ENCODE data around the gene UNC5C. TPM values are rescaled to one million over a fixed set of nuclear protein-coding genes. Genes with fewer than 3 reads are reported as not detected.

The UNC5C gene
- total and polyA plus RNA-seq, 2 of the 4 experiments (the other 2 are of a cell fraction): under 0.01 TPM

- Histone ChIP-seq H3K4ac (ENCODE audit: low read depth, low read length) (no peak overlapping the region), H4K91ac (ENCODE audit: insufficient read depth, low read depth, low read length) (no peak overlapping the region), H3K27ac (ENCODE audit: insufficient read depth, low read length) (no peak overlapping the region), H3K23ac (ENCODE audit: low read depth, low read length) (no peak overlapping the region), H3K4me2 (ENCODE audit: low read depth, low read length) (no peak overlapping the region), H3K79me1 (ENCODE audit: low read depth in 1 of 2, low read length in 2 of 2) (no peaks in the 10 kb centered on the region), H4K20me1 (ENCODE audit: insufficient read depth, low read length) (no peaks in the 10 kb centered on the region), H2AK9ac (replicated peaks; ENCODE audit: low read depth, low read length, poor library complexity) (no peak overlapping the region), H2BK15ac (ENCODE audit: low read depth, low read length) (no peak overlapping the region), H2AK5ac (ENCODE audit: low read depth, low read length) (no peak overlapping the region), H4K8ac (ENCODE audit: low read depth in 2 of 2, low read length in 2 of 2) (no peak overlapping the region), H3K4me1 (ENCODE audit: control insufficient read depth, insufficient read depth, low read length) (no peaks in the 10 kb centered on the region), H3K36me3 (ENCODE audit: control insufficient read depth, insufficient read depth, low read length) (no peaks in the 10 kb centered on the region), H2BK120ac (ENCODE audit: low read depth, low read length) (no peak overlapping the region), H3K9me3 (ENCODE audit: control insufficient read depth, insufficient read depth, low read length) (no peaks in the 10 kb centered on the region), H3K9me1 (ENCODE audit: insufficient read depth, low read length) (no peaks in the 10 kb centered on the region), H3K14ac (replicated peaks; ENCODE audit: low read depth, low read length) (no peak overlapping the region), H2AFZ (replicated peaks; ENCODE audit: low read length, poor library complexity) (no peak overlapping the region), H2BK20ac (ENCODE audit: low read depth, low read length) (no peak overlapping the region), H4K5ac (ENCODE audit: low read depth, low read length) (no peak overlapping the region), H3K4me3 (ENCODE audit: insufficient read depth, low read depth, low read length) (no peak overlapping the region), H2BK5ac (ENCODE audit: low read depth, low read length, poor library complexity, severe bottlenecking) (no peak overlapping the region), H3K9ac (ENCODE audit: low read depth, low read length) (no peak overlapping the region), H3K27me3 (ENCODE audit: control insufficient read depth, insufficient read depth, low read length) (no peaks in the 10 kb centered on the region), H3K56ac (ENCODE audit: extremely low read depth, insufficient read depth, low read length) (no peak overlapping the region), H3K18ac (ENCODE audit: low read depth, low read length) (no peak overlapping the region)
- DNase-seq (no peak), ATAC-seq (ENCODE audit: low read depth) (no peak)
- ChIA-PET POLR2A (ENCODE audit: unreplicated experiment) (no interaction called here), CTCF (no interaction called here)
- BruUV-seq (replicated peaks): no TSS peak
- in situ Hi-C loops (cut with MboI; ENCODE audit: low sequenced_read_pairs) (no loop called here), intact Hi-C loops (cut with micrococcal nuclease) (no loop called here), dilution Hi-C loops (cut with HindIII; ENCODE audit: low sequenced_read_pairs, unreplicated experiment) (no loop called here)
- TF ChIP-seq FOS (IDR thresholded peaks at IDR 0.05; ENCODE audit: low read depth, low read length) (no peak), RFX5 (IDR thresholded peaks at IDR 0.05; ENCODE audit: low read depth, low read length) (no peak), MAFK (IDR thresholded peaks at IDR 0.05; ENCODE audit: low read depth, low read length) (no peak), NFE2L2 (IDR thresholded peaks at IDR 0.05; ENCODE audit: low read depth, low read length) (no peak), CHD1 (IDR thresholded peaks at IDR 0.05; ENCODE audit: low read depth, low read length) (no peak), CEBPB (IDR thresholded peaks at IDR 0.05; ENCODE audit: low read depth, low read length) (no peak)
- TF ChIP-seq, protein P1, sequence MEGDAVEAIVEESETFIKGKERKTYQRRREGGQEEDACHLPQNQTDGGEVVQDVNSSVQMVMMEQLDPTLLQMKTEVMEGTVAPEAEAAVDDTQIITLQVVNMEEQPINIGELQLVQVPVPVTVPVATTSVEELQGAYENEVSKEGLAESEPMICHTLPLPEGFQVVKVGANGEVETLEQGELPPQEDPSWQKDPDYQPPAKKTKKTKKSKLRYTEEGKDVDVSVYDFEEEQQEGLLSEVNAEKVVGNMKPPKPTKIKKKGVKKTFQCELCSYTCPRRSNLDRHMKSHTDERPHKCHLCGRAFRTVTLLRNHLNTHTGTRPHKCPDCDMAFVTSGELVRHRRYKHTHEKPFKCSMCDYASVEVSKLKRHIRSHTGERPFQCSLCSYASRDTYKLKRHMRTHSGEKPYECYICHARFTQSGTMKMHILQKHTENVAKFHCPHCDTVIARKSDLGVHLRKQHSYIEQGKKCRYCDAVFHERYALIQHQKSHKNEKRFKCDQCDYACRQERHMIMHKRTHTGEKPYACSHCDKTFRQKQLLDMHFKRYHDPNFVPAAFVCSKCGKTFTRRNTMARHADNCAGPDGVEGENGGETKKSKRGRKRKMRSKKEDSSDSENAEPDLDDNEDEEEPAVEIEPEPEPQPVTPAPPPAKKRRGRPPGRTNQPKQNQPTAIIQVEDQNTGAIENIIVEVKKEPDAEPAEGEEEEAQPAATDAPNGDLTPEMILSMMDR (conservative IDR thresholded peaks at IDR 0.05; ENCODE audit: low read depth, low read length): no peak
- WGBS, 2 experiments (ENCODE audit: extremely low coverage in 2 of 2, insufficient read length in 1 of 2): no CpG with 5 or more reads among the region's 4 CpGs
Measured at GRCh38 chr4:95446173-95446572, 102.6 kb downstream of the UNC5C start.
